K562 (cell line): Measurements from ENCODE around the gene RGS3. TPM values are rescaled to one million over a fixed set of nuclear protein-coding genes. Genes with fewer than 3 reads are reported as not detected.
A peak's percentile ranks its signal among the peaks of the same experiment; 100 is the strongest.

Source experiments
- ATAC-seq: fragments of 200-7000 bp; cut with Tn5 transposase; 3 replicates; pipeline ENCODE4 v1.9.1; 2020; ENCODE audit warnings: moderate library complexity
- BruUV-seq: library from RNA; stranded (reverse); fragments of 400-500 nt; replicated peaks from 2 replicates; lab custom pipeline; 2021; lab: Mats Ljungman, UMichigan
- CTCF ChIA-PET: fragments of 300-600 bp; formaldehyde crosslinking; extraction: SDS; loops from one replicate; lab custom pipeline; 2021; ENCODE audit warnings: low intra/inter-chr PET ratio; lab: Yijun Ruan, JAX
- POLR2A ChIA-PET: fragments of 300-600, 350-650 bp; sonication (Branson Sonifier 250); formaldehyde crosslinking; extraction: SDS; loops from one replicate; lab custom pipeline; 2021; ENCODE audit warnings: antibody characterized with exemption, inconsistent platforms; lab: Yijun Ruan, JAX
- DNase-seq, 4 experiments: peaks; one replicate each; pipeline versions ENCODE4 v3.0.0 to v3.0.0-alpha.2; 2011 to 2018; ENCODE audit warnings: low spot score in 3 of 4, mixed read lengths in 3 of 4; ENCODE audit errors: extremely low read depth in 1 of 4
- FAIRE-seq: peaks from 2 replicates; lab custom pipeline; 2011; peaks lifted over from hg19 to GRCh38; lab: Jason Lieb, UNC
- H2AFZ ChIP-seq: 2 replicates; pipeline ENCODE4 v1.6.0; 2011; ENCODE audit warnings: low read depth, low read length, control low read depth, inconsistent platforms
- H3K27ac ChIP-seq: fragments of 200-600 bp; 3 replicates; pipeline ENCODE4 v1.8.0; 2011; ENCODE audit warnings: low read depth, mild to moderate bottlenecking, control low read depth, inconsistent platforms, low read length, moderate library complexity, mixed read lengths; ENCODE audit errors: extremely low read depth
- H3K27me3 ChIP-seq, 2 experiments: fragments of 300-600 bp in 1 of 2; 2 replicates in 1 of 2; 3 replicates in 1 of 2; pipeline versions ENCODE4 v1.6.0 to v1.8.0; 2011; ENCODE audit warnings: inconsistent platforms in 2 of 2, low read length in 2 of 2, mild to moderate bottlenecking in 1 of 2, mixed read lengths in 1 of 2, moderate library complexity in 1 of 2; ENCODE audit not compliant: control insufficient read depth in 2 of 2, insufficient read depth in 2 of 2
- H3K36me3 ChIP-seq: fragments of 300-600 bp; 3 replicates; pipeline ENCODE4 v1.8.0; 2011; ENCODE audit warnings: mild to moderate bottlenecking, low read length, inconsistent platforms; ENCODE audit not compliant: control insufficient read depth, insufficient read depth
- H3K4me1 ChIP-seq, 2 experiments: fragments of 200-600 bp in 1 of 2; replicated peaks in 1 of 2; 2 replicates in 1 of 2; 3 replicates in 1 of 2; pipeline versions ENCODE4 v1.5.1 to v1.8.0; 2011; ENCODE audit warnings: inconsistent platforms in 2 of 2, low read length in 2 of 2, mild to moderate bottlenecking in 1 of 2, mixed read lengths in 1 of 2, moderate library complexity in 1 of 2; ENCODE audit not compliant: control insufficient read depth in 2 of 2, insufficient read depth in 2 of 2
- H3K4me2 ChIP-seq: 2 replicates; pipeline ENCODE4 v1.6.1; 2011; ENCODE audit warnings: low read length, control low read depth, inconsistent platforms, mixed read lengths; ENCODE audit not compliant: insufficient read depth
- H3K4me3 ChIP-seq: fragments of 200-600 bp; sonication (generic), shearing (Covaris generic); 2 replicates; pipeline ENCODE4 v1.5.1; 2016; ENCODE audit warnings: control low read depth, inconsistent platforms
- H3K79me2 ChIP-seq: fragments of 200-600 bp; 3 replicates; pipeline ENCODE4 v1.8.0; 2011; ENCODE audit warnings: low read length, inconsistent platforms; ENCODE audit not compliant: control insufficient read depth, insufficient read depth
- H3K9ac ChIP-seq, 2 experiments: 2 replicates each; pipeline versions ENCODE4 v1.6.0 to v1.6.1; 2011; ENCODE audit warnings: low read depth in 2 of 2, low read length in 2 of 2, control low read depth in 1 of 2, inconsistent platforms in 1 of 2, mild to moderate bottlenecking in 1 of 2, mixed read lengths in 1 of 2; ENCODE audit not compliant: insufficient read depth in 1 of 2
- H3K9me1 ChIP-seq: one replicate; pipeline ENCODE4 v1.6.0; 2011; ENCODE audit warnings: inconsistent platforms, mild to moderate bottlenecking, low read length, moderate library complexity; ENCODE audit not compliant: control insufficient read depth, insufficient read depth
- H3K9me3 ChIP-seq: replicated peaks from 2 replicates; pipeline ENCODE4 v1.5.1; 2011; ENCODE audit warnings: low read depth, low read length, inconsistent platforms; ENCODE audit not compliant: control insufficient read depth, insufficient read depth
- H4K20me1 ChIP-seq: replicated peaks from 2 replicates; pipeline ENCODE4 v1.6.1; 2011; ENCODE audit warnings: low read length, inconsistent platforms, mixed read lengths; ENCODE audit not compliant: control insufficient read depth, insufficient read depth
- BRF1 ChIP-seq: IDR thresholded peaks from 3 replicates; pipeline ENCODE4 v1.6.1; 2011; ENCODE audit warnings: borderline replicate concordance, mild to moderate bottlenecking; ENCODE audit not compliant: insufficient read length; ENCODE audit errors: extremely low read depth
- GATAD2A ChIP-seq: fragments of 450-650 bp; IDR thresholded peaks from 2 replicates; pipeline ENCODE4 v1.6.1; 2017
- HDAC6 ChIP-seq: IDR thresholded peaks from 2 replicates; pipeline ENCODE4 v1.6.1; 2012; ENCODE audit warnings: low read depth, mild to moderate bottlenecking, control low read depth, inconsistent platforms, low read length, moderate library complexity
- NCOA1 ChIP-seq: fragments of 450-650 bp; IDR thresholded peaks from 2 replicates; pipeline ENCODE4 v1.6.1; 2016; ENCODE audit warnings: low read depth
- SRF ChIP-seq, 2 experiments: fragments of 250-450, 450-650 bp in 1 of 2; sonication (Bioruptor Pico) in 1 of 2; sonication (generic) in 1 of 2; formaldehyde crosslinking; IDR thresholded peaks; 2 replicates each; pipeline versions ENCODE4 v1.5.0 to v1.5.1; 2020 to 2022; ENCODE audit warnings: mild to moderate bottlenecking in 1 of 2, missing genetic modification reagents in 1 of 2
- ZNF780A ChIP-seq: fragments of 250-450 bp; sonication (Bioruptor Pico); IDR thresholded peaks from 2 replicates; pipeline ENCODE4 v1.5.0; 2021; ENCODE audit warnings: mild to moderate bottlenecking
- ZSCAN32 ChIP-seq: fragments of 450-650 bp; formaldehyde crosslinking; IDR thresholded peaks from 2 replicates; pipeline ENCODE4 v1.4.0; 2020; ENCODE audit warnings: mild to moderate bottlenecking, moderate library complexity
- WGBS: fragments of 100-300 bp; shearing (Covaris generic); methylation state at CpG from one replicate; pipeline ENCODE4 v1.1.6; 2016; ENCODE audit warnings: low coverage, mixed read lengths; ENCODE audit not compliant: insufficient coverage; ENCODE audit errors: missing lambda C conversion rate; 5-methylcytosine and 5-hydroxymethylcytosine counted together
- in situ Hi-C: fragments of 300-500 bp; cut with MboI; formaldehyde crosslinking; loops from 4 replicates; pipeline ENCODE4 v1.15.0; 2018; ENCODE audit warnings: inconsistent platforms, mixed read lengths
- intact Hi-C: fragments of 100-400 bp; cut with micrococcal nuclease; formaldehyde crosslinking; loops from 2 replicates; pipeline ENCODE4 v1.14.2; 2022
- polyA plus RNA-seq, 8 experiments: library from polyadenylated mRNA; depleted of rRNA in 4 of 8; stranded (reverse) in 5 of 8; unstranded in 3 of 8; fragments of >200 nt; fragmentation: Nextera tagmentation in 2 of 8; fragmentation: Illumina TruSeq in 1 of 8; extraction: Ambion mirVana in 2 of 8; extraction: Trizol in 1 of 8; gene quantifications; 2 replicates each; pipeline versions ENCODE4 v1.2.1 to v1.2.3, GENCODE V29; 2011 to 2014; ENCODE audit warnings: inconsistent platforms in 1 of 8, missing spikeins in 1 of 8
- total RNA-seq, 7 experiments: library from RNA; depleted of rRNA in 6 of 7; stranded (reverse); fragments of >200 nt in 6 of 7; fragmentation: Illumina TruSeq in 2 of 7; extraction: Trizol in 2 of 7; gene quantifications; 2 replicates each; pipeline versions ENCODE4 v1.2.1 to v1.2.3, GENCODE V29; 2011 to 2021; ENCODE audit warnings: low replicate concordance in 1 of 7
- TF ChIP-seq, protein P1 (sequence below): fragments of 450-650 bp; IDR thresholded peaks from 2 replicates; pipeline ENCODE4 v1.6.1; 2016
- TF ChIP-seq, protein P2 (sequence below): IDR thresholded peaks from 2 replicates; pipeline ENCODE4 v1.6.1; 2011; ENCODE audit warnings: borderline replicate concordance, low read depth, mild to moderate bottlenecking, moderate library complexity, low read length; ENCODE audit not compliant: insufficient read depth, poor library complexity, severe bottlenecking

The RGS3 gene
- total and polyA plus RNA-seq, 9 of the 15 experiments (the other 6 are each of a cell fraction or from before 2014, with no cell fraction given) = 0.08 to 2.9 (median 0.95) TPM

DNA sequence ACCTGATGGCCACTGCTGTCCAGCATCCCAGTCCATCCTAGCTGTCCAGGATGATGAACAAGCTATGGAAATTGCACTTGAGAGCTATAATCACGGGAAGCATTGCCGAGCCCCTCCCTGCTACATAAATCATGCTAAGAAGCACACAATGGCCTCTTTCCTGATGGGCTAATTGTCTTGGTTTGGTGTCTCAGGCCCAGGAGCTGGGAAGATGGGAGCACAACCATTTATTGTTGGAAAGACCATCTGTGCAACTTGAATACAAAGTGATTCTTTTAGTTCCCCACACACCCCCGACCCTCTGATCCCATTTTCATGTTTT, 80.4 kb downstream of the RGS3 start (continued):
- TF ChIP-seq, protein P1, sequence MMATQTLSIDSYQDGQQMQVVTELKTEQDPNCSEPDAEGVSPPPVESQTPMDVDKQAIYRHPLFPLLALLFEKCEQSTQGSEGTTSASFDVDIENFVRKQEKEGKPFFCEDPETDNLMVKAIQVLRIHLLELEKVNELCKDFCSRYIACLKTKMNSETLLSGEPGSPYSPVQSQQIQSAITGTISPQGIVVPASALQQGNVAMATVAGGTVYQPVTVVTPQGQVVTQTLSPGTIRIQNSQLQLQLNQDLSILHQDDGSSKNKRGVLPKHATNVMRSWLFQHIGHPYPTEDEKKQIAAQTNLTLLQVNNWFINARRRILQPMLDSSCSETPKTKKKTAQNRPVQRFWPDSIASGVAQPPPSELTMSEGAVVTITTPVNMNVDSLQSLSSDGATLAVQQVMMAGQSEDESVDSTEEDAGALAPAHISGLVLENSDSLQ = peak; percentile 33; the same call in 1 of the 2 replicates

DNA sequence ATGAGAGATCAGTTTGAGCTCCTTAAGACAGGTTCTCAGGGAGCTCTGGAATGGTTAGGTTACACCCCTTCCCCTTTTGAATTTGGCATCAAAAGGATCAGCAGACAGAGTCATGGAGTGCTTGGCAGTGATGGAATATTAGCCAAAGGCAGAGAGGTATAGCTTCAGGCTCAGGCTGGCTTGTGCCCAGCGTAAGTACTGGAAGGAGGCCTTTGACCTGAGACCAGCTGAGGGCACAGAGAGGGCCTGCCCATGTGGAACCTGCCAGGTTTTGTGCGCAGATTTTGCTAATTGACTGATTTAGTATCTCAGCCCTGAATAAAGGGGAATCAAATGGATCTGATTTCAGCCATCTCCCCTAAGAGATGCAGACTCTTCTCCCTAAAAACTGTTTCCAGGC, 81.5 kb downstream of the RGS3 start:
- Histone ChIP-seq H3K4me1 (peaks cover 25 to 42% of the 10 kb centered on the region in 2 experiments), H3K79me2 (no peaks in the 10 kb centered on the region), H3K9me3 (no peaks in the 10 kb centered on the region), H3K4me2 (no peak overlapping the region), H3K4me3 (no peak overlapping the region), H3K27ac (no peak overlapping the region), H2AFZ (no peak overlapping the region), H3K27me3 (no peaks in the 10 kb centered on the region), H4K20me1 (no peaks in the 10 kb centered on the region), H3K36me3 (no peaks in the 10 kb centered on the region), H3K9ac (no peak overlapping the region), H3K9me1 (peaks cover 6% of the 10 kb centered on the region)
- intact Hi-C loops (no loop called here), in situ Hi-C loops (no loop called here)
- no peak for DNase-seq
- 36% methylated on average over 2 of the region's 2 CpGs for WGBS
- ChIA-PET POLR2A (interaction anchor here (2.4 kb wide), 1 partner anchor 10 kb away, joined by 7 read pairs; no protein-coding TSS in a partner anchor), CTCF (no interaction called here)
- BruUV-seq = no TSS peak
- no peak for FAIRE-seq
- no peak for ATAC-seq
- TF ChIP-seq BRF1 = no peak
- no peak for TF ChIP-seq ZSCAN32 (CRISPR knock-in tag)
- TF ChIP-seq NCOA1 = no peak
- no peak for TF ChIP-seq SRF (CRISPR knock-in tag; IDR thresholded peaks at IDR 0.05)
- TF ChIP-seq, protein P2, sequence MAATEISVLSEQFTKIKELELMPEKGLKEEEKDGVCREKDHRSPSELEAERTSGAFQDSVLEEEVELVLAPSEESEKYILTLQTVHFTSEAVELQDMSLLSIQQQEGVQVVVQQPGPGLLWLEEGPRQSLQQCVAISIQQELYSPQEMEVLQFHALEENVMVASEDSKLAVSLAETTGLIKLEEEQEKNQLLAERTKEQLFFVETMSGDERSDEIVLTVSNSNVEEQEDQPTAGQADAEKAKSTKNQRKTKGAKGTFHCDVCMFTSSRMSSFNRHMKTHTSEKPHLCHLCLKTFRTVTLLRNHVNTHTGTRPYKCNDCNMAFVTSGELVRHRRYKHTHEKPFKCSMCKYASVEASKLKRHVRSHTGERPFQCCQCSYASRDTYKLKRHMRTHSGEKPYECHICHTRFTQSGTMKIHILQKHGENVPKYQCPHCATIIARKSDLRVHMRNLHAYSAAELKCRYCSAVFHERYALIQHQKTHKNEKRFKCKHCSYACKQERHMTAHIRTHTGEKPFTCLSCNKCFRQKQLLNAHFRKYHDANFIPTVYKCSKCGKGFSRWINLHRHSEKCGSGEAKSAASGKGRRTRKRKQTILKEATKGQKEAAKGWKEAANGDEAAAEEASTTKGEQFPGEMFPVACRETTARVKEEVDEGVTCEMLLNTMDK = no peak
- no peak for TF ChIP-seq ZNF780A (CRISPR knock-in tag)
- TF ChIP-seq HDAC6 = no peak
- TF ChIP-seq GATAD2A = no peak
